Heart left ventricle (tissue), 16 donors: ENCODE results near the gene MBD3L4. TPM values are rescaled to one million over a fixed set of nuclear protein-coding genes. Genes with fewer than 3 reads are reported as not detected.

ENCODE experiments used
- ATAC-seq, 4 donors: fragments of 200-7000 bp; cut with Tn5 transposase; one replicate each; pipeline ENCODE4 v1.9.1; 2020 to 2022; ENCODE audit warnings: moderate library complexity in 4 of 4, mild to moderate bottlenecking in 3 of 4, moderate number of reproducible peaks in 1 of 4
- DNase-seq, 5 donors: peaks; one replicate each; pipeline ENCODE4 v3.0.0-alpha.2; 2020
- H3K27ac ChIP-seq, 12 donors: fragments of 200-600 bp; sonication (generic) in 4 of 12; one replicate each; pipeline versions ENCODE4 v1.5.0 to v1.8.0; 2016 to 2022; ENCODE audit warnings: mild to moderate bottlenecking in 2 of 12
- H3K27me3 ChIP-seq, 9 donors: fragments of 200-600 bp; sonication (generic) in 2 of 9; one replicate each; pipeline versions ENCODE4 v1.5.1 to v1.8.0; 2016 to 2022; ENCODE audit warnings: mild to moderate bottlenecking in 3 of 9
- H3K36me3 ChIP-seq, 9 donors: fragments of 200-600 bp; sonication (generic) in 2 of 9; one replicate each; pipeline versions ENCODE4 v1.5.0 to v1.8.0; 2018 to 2022; ENCODE audit warnings: mild to moderate bottlenecking in 2 of 9
- H3K4me1 ChIP-seq, 12 donors: fragments of 200-600 bp; sonication (generic) in 4 of 12; one replicate each; pipeline versions ENCODE4 v1.5.0 to v1.8.0; 2016 to 2022; ENCODE audit warnings: mild to moderate bottlenecking in 3 of 12
- H3K4me3 ChIP-seq, 12 donors: fragments of 200-600 bp; sonication (generic) in 4 of 12; one replicate each; pipeline versions ENCODE4 v1.5.0 to v1.8.0; 2017 to 2022; ENCODE audit warnings: mild to moderate bottlenecking in 9 of 12, moderate library complexity in 4 of 12
- H3K9me3 ChIP-seq, 12 donors: fragments of 200-600 bp; sonication (generic) in 4 of 12; one replicate each; pipeline versions ENCODE4 v1.5.0 to v1.8.0; 2016 to 2022; ENCODE audit warnings: mild to moderate bottlenecking in 1 of 12
- POLR2A ChIP-seq, 2 donors: fragments of 450-650 bp; IDR thresholded peaks; one replicate each; pipeline ENCODE4 v1.6.1; 2017; ENCODE audit warnings: antibody characterized with exemption in 2 of 2, mild to moderate bottlenecking in 2 of 2, moderate library complexity in 2 of 2
- WGBS, 4 donors: extraction: QIAGEN DNeasy Blood & Tissue Kit in 2 of 4; methylation state at CpG; one replicate each; pipeline versions ENCODE4 v1.1.5 to v1.1.7; 2013 to 2018; 5-methylcytosine and 5-hydroxymethylcytosine counted together
- intact Hi-C, 10 donors: fragments of 100-400 bp; cut with DNase I; formaldehyde crosslinking; loops; one replicate each; pipeline versions ENCODE4 v1.11.1 to v1.14.2; 2022
- polyA plus RNA-seq, 2 donors: library from polyadenylated mRNA; stranded (reverse); fragments of 200-250 nt; gene quantifications; one replicate each; pipeline ENCODE4 v1.2.3, GENCODE V29; 2013
- total RNA-seq, 9 donors: library from RNA; depleted of rRNA in 2 of 9; stranded (reverse); fragments of >200 nt in 2 of 9; fragmentation: NEBNext Ultra II Directional in 3 of 9; extraction: Animal tissue kit (Norgen Biotek cat#: 25700) in 3 of 9; gene quantifications; one replicate each; pipeline versions ENCODE4 v1.1.0 to v1.2.4, GENCODE V29; 2016 to 2023
- TF ChIP-seq, protein P1 (sequence below), 12 donors: fragments of 200-600 bp; sonication (generic) in 4 of 12; IDR thresholded peaks; one replicate each; pipeline versions ENCODE4 v1.5.0 to v1.8.0; 2018 to 2022; ENCODE audit warnings: antibody characterized with exemption in 12 of 12, mild to moderate bottlenecking in 5 of 12
- donor health status: ischemic (EF 13 %, LVEDD 7.1; RV severe dilation, severe dysfunction).
- donor health status: healthy with polysubstance abuse.
- donor health status: DM: no; HTN: yes; CAD: no.
- donor health status: DM: no; HTN: no; CAD: no.
- donor health status: ischemic (EF 25% LVEDD 6.9; RV normal size, moderate dysfunction).
- donor health status: ischemic (EF 25% LVEDD 5.7; RV mildly dilated, moderate dysfunction).
- donor health status: healthy.
- donor health status: DM: yes; HTN: yes; CAD: no.
- donor health status: ischemic (EF 35%, LVEDD 5.7; RV mildly dilated, moderate dysfunction).
- donor health status: nonischemic (EF 11% LVEDD 7.7; RV severe dilation, severe dysfunction).
- donor health status: DM: yes; HTN: yes; CAD: no.
- donor health status: PGD.
- donor health status: ischemic (EF 29% LVEDD 5.4; RV normal size, mild dysfunction).
- donor health status: nonischemic (EF 23%, LVEDD 6.1; RV moderate dilation, normal function).

Gene MBD3L4
- total and polyA plus RNA-seq, 11 donors: not detected

DNA sequence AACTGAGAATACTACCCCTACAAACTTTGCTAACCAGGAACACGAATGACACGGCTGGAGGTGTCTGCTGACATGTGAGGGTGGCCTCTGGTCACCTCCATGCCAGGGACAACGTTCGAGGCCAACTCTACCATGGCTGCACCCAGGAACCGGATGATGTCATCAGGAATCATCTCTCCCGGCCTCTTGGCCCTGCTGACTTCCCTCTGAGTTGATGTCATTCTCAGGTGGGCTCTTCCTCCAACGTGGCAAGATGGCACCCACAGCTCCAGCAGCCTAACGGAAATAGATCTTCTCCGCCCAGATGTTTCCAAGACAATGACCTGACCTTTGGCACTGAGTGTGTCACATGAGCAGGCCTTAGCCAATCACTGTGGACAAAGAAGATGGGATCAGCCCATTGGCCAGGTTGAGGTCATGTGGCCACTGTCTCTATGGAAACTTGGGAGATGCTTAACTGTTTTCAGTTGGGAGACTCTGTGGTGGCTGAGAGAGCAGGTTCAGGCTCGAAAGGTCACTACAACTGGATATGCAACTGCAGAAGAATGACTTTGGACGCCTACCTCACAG, 33.8 kb downstream of the MBD3L4 start:
- ATAC-seq: no peak
- intact Hi-C loops: no loop called here
- WGBS, 4 donors: 66 to 81% (median 78%) methylated on average over 7 to 11 of the region's 11 CpGs

DNA sequence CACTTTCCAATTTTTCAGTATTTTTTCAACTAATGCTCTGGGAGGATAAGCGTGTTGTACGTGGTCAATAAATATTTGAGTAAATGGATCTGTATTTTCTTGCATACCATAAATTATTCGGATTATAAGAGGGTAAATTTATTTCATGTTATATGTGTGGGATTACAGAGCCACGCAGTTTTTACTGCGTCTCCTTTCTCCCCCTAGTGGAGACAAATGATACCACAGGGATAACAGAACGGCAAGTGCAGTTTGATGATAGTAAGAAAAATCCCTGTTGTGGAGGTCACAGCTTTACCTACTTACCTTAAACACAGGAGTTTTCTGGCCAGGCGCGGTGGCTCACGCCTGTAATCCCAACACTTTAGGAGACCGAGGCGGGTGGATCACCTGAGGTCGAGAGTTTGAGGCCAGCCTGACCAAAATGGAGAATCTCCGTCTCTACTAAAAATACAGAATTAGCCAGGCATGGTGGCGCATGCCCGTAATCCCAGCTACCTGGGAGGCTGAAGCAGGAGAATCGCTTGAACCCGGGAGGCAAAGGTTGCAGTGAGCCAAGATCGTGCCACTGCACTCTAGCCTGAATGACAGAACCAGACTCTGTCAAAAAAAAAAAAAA, 35.6 kb downstream of the MBD3L4 start:
- H3K9me3 ChIP-seq: no peaks in the 10 kb centered on the region
- peaks cover 0 to 12% (median 0%) of the 10 kb centered on the region in 9 donors for H3K27me3 ChIP-seq
- DNase-seq: no peak
- H3K4me1 ChIP-seq: peaks cover 0 to 24% (median 0%) of the 10 kb centered on the region in 12 donors
- 55 to 90% (median 71%) methylated on average over 18 of the region's 18 CpGs for WGBS, 4 donors
- no peak for ATAC-seq
- TF ChIP-seq POLR2A (IDR thresholded peaks at IDR 0.05): no peak
- TF ChIP-seq, protein P1, sequence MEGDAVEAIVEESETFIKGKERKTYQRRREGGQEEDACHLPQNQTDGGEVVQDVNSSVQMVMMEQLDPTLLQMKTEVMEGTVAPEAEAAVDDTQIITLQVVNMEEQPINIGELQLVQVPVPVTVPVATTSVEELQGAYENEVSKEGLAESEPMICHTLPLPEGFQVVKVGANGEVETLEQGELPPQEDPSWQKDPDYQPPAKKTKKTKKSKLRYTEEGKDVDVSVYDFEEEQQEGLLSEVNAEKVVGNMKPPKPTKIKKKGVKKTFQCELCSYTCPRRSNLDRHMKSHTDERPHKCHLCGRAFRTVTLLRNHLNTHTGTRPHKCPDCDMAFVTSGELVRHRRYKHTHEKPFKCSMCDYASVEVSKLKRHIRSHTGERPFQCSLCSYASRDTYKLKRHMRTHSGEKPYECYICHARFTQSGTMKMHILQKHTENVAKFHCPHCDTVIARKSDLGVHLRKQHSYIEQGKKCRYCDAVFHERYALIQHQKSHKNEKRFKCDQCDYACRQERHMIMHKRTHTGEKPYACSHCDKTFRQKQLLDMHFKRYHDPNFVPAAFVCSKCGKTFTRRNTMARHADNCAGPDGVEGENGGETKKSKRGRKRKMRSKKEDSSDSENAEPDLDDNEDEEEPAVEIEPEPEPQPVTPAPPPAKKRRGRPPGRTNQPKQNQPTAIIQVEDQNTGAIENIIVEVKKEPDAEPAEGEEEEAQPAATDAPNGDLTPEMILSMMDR (IDR thresholded peaks at IDR 0.05): peak in 10 of 12 donors; percentile 48 to 89 (median 64)
- intact Hi-C loops: no loop called here
- H3K4me3 ChIP-seq: no peak overlapping the region
- H3K36me3 ChIP-seq: no peaks in the 10 kb centered on the region
- no peak overlapping the region for H3K27ac ChIP-seq

More for the DNA sequence above, 33.8 kb downstream of the MBD3L4 start:
- H3K4me3 ChIP-seq: no peak overlapping the region
- H3K36me3 ChIP-seq: no peaks in the 10 kb centered on the region
- no peak overlapping the region for H3K27ac ChIP-seq
- H3K4me1 ChIP-seq: peaks cover 0 to 10% (median 0%) of the 10 kb centered on the region in 12 donors
- H3K9me3 ChIP-seq: no peaks in the 10 kb centered on the region
- no peak for DNase-seq
- TF ChIP-seq, protein P1 (IDR thresholded peaks at IDR 0.05): no peak
- no peak for TF ChIP-seq POLR2A (IDR thresholded peaks at IDR 0.05)
- peaks cover 0 to 12% (median 0%) of the 10 kb centered on the region in 9 donors for H3K27me3 ChIP-seq

DNA sequence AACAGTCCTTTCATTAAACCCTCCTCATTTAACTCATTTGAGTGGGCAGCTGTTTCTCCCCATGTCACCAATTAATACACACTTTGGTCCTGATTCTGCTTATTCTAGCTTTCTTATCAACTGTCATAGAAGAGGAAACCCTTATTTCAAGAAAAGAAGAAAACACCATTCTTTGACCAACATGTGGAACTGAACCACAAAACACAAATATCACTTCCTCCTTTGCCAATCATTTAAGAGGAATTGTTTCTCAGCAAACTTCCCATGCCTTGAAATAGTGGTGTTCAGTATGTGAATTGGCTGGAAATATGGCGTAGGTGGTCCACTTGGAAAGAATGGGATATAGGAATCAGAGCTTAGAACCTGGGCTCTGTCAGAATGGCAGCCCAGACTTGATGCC, 39.2 kb downstream of the MBD3L4 start:
- no peaks in the 10 kb centered on the region for H3K36me3 ChIP-seq
- H3K4me3 ChIP-seq: no peak overlapping the region
- ATAC-seq: no peak
- peaks cover 0 to 29% (median 0%) of the 10 kb centered on the region in 12 donors for H3K4me1 ChIP-seq
- WGBS, 4 donors: 62 to 75% (median 71%) methylated on average over 1 of the region's 1 CpG
- no peaks in the 10 kb centered on the region for H3K9me3 ChIP-seq
- peak overlapping the region in 1 of 12 donors; percentile 82 for H3K27ac ChIP-seq
- no peak for DNase-seq
- TF ChIP-seq POLR2A (IDR thresholded peaks at IDR 0.05): no peak
- TF ChIP-seq, protein P1 (IDR thresholded peaks at IDR 0.05): no peak
- peaks cover 0 to 12% (median 0%) of the 10 kb centered on the region in 9 donors for H3K27me3 ChIP-seq
- intact Hi-C loops: no loop called here

DNA sequence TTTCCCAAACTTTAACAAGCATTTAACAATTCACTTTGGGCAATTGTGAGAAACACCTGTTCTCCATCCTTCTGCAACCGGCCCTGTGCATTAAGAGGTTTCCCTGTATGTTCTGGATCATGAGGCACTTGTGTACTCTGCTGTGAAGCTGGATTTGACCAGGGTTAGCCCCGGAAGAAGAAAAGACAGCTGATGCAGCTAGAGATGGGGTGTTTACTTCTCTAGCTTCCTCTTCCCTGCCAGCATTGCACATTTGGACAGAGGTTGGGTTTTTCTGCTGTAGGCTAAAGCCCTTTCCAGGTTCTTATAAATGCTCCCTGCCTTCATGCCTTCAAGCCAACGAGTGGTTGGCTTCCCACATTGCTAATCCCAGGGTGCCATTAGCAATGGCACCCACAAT, 39.6 kb downstream of the MBD3L4 start:
- Histone ChIP-seq H3K9me3 (no peaks in the 10 kb centered on the region), H3K36me3 (no peaks in the 10 kb centered on the region), H3K4me1 (peaks cover 0 to 29% (median 0%) of the 10 kb centered on the region in 12 donors), H3K27ac (peak overlapping the region in 1 of 12 donors; percentile 82), H3K4me3 (no peak overlapping the region), H3K27me3 (peaks cover 0 to 12% (median 0%) of the 10 kb centered on the region in 9 donors)
- intact Hi-C loops: no loop called here
- 52 to 62% (median 56%) methylated on average over 3 of the region's 3 CpGs for WGBS, 4 donors
- no peak for TF ChIP-seq POLR2A (IDR thresholded peaks at IDR 0.05)
- TF ChIP-seq, protein P1 (IDR thresholded peaks at IDR 0.05): no peak
- DNase-seq (no peak), ATAC-seq (no peak)
